HG02981 (cell line): ENCODE data around the gene PHOSPHO1.

ENCODE experiments used
- ATAC-seq: cut with Tn5 transposase; IDR thresholded peaks from one replicate; pipeline ENCODE4 v1.9.1; 2021; ENCODE audit warnings: mild to moderate bottlenecking, moderate library complexity; ENCODE audit not compliant: unreplicated experiment

The PHOSPHO1 gene

DNA sequence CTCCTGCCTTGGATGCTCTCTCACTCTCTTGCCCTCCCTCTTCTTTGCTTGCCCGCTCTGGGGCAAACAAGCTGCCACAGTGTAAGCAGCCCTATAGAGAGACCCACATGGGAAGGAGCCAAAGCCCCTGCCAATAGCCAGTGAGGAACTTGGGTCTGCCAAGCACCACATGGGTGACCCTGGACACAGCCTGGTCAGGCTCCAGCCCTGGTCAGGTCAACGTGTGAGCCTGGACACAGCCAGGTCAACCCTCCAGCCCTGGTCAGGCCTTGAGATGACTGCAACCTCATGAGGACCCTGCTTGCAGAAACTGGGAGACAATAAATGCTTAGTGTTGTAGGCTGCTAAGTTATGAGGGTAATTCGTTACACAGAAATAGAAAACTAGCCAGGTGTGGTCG lies 14.3 kb upstream of the PHOSPHO1 start:
- ATAC-seq = no peak

- ATAC-seq = no peak
These were observed 12.2 kb upstream of the PHOSPHO1 start for GRCh38 chr17:49242813-49243212.

DNA sequence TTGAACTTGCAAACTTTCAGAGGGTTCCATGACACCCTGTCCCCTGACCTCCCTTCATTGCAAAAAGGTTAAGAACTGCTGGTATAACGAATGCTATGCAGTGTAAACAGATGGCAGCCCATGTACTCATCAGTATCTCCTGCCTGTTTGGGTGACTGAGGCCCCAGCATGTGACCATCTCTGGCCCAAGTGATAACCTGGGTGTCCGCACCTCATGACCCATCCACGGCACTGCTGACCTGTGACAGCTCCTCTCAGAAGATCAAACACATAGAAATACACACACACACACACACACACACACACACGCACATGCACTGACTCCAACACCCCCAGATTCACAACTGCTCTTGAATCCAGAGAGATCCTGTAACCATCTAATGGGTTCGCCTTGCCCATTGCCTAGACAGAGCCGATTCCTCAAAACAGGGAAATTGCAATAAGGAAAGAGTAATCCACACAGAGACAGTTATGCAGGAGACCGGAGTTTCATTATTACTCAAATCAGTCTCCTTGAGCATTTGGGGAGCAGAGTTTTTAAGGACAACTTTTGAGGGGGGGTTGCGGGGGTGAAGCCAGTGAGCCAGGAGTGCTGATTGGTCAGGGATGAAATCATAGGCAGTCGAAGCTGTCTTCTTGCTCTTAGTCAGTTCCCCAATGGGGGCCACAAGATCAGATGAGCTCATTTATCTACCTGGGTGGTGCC lies 11.3 kb upstream of the PHOSPHO1 start:
- no peak for ATAC-seq

- no peak for ATAC-seq
These were observed 10.5 kb upstream of the PHOSPHO1 start for GRCh38 chr17:49241040-49241439.

- ATAC-seq = no peak
These were observed 10.0 kb upstream of the PHOSPHO1 start for GRCh38 chr17:49240619-49241018.

DNA sequence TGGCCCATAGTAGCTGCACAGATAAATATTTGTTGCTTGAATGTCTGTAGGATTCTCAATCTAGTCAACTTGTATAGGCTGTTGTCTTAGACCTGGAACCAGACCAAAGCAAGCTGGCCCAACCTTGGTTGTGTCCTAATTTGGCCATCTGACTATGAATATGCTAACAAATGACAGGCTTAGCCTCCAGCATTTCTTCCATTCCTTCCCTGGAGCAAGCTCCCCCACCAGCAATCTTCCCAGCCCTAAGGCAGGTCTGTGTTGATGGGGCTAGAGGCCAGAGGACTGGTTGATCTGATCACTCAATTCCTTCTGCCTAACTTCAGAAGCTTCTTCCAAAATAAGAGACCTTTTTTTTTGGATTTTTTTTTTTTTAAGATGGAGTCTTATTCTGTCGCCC lies 9.4 kb upstream of the PHOSPHO1 start:
- ATAC-seq = no peak

DNA sequence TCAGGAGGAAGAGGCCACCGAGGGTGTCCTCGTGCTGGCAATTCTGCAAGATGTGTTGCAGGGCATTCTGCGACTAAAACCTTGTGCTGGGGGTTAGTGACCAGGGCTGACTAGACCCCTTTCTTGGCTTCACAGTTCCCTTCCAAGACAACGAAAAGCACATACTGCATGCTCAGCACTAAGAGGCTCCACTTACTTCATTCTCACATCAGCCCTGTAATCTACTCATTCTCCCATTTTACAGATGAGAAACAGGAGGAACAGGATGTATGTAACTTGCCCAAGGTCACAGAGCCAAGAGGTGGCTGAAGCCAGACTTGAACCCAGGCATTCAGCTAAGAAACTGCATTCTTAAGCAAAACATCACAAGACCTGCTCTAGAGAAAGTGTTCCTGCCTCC lies 5.3 kb upstream of the PHOSPHO1 start:
- ATAC-seq = no peak

DNA sequence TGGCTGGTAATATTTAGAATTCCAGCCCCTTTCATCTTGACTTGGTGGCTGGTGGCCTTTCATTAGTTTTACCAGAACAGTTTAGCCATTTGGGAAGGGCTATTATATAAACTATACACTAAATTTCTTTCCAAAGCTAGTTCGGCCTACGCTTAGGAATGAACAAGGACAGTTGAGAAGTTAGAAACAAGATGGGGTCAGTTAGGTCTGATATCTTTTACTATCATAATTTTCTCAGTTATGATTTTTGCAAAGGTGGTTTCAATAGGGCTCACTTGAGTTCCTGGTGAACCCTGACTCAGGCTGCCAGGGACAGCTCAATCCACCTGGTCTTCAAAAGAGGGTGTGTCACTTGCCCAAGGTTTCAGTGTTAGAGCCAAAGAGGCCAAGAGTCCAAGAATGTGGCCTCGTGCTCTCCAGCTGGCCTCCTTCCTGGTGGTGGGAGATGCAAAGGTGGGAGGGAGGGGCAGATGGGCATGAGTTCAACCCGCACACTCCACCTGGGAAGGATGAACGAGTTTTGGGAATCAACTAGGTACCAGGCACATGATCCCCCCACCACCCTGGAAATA lies 4.0 kb upstream of the PHOSPHO1 start:
- no peak for ATAC-seq

GRCh38 chr17:49231563-49231894 lies 942 bp upstream of the PHOSPHO1 start:
- no peak for ATAC-seq

DNA sequence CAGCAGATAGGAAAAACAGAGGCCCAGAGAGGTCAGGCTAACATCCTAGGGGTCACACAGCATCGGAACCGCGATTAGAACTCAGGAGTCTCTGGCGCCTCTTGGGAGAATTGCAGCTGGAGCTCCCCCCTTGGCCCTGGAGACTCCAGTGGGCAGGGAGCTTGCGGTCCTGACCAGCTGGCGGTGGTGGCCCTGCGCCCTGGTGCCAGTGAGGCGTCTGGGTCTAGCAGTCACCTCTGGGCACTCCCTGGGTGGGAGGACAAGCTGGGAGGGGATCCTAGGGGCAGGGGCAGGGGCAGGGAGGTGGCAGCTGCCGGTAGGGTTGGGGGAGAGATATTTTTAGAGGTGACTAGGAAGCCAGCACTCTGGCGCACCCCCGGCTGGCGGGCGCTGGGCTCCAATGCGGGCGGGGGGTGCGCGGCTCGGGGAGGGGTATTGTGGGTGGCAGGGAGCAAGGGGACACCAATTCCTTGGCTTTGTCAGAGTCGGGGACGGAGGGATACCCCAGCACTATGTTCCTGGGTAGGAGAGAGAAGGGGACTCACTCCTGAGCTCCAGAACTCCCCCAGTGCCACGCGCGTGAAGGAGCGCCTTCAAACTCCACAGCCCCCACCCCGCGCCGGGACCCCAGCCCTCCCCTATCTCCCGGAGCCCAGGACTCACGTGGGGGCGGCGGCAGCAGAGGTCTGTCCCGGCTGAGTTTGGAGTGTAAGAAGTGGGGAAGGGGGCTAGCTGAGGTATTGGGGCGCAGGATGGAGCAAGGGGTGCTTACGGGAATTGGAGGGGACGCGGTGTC lies 584 bp downstream of the PHOSPHO1 start:
- ATAC-seq = no peak

GRCh38 chr17:49229076-49229804 lies 1.3 kb downstream of the PHOSPHO1 start:
- ATAC-seq = no peak

GRCh38 chr17:49227436-49228261 lies 2.9 kb downstream of the PHOSPHO1 start:
- ATAC-seq = no peak

DNA sequence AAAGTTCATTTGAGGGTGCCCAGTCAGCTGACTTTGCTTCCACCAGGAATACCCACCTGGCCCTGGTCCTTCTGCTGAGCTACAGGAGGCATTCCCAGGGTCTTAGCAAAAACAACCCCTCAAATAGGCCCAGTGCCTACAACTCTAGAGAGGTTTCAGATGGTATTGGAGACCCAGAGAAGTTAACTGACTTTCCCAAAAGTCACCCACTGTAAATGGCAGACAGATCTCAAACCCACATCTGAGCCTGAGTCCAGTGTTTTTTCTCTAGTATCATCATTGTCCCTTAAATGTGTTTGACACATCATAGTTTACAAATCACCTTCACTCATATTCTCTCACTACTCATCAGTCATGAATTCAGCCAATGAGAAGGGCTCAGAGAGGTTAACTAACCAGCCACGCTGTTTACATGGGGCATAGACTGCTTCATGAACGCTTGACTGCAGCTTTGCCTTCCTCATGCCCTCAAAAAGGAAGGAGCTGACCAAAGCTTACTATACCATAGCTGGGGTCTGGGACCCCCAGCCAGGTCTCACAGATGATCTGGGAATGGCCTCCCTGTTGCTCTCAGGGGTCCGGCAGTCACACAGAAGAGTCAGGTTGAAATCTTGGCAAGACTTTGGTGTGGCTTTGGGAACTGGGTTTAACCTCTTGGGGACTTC lies 3.7 kb downstream of the PHOSPHO1 start:
- no peak for ATAC-seq

- no peak for ATAC-seq
These were observed 4.9 kb downstream of the PHOSPHO1 start for GRCh38 chr17:49225554-49226236.

- ATAC-seq = no peak
These were observed 5.6 kb downstream of the PHOSPHO1 start for GRCh38 chr17:49224997-49225337.

- no peak for ATAC-seq
These were observed 6.2 kb downstream of the PHOSPHO1 start for GRCh38 chr17:49224198-49224996.

DNA sequence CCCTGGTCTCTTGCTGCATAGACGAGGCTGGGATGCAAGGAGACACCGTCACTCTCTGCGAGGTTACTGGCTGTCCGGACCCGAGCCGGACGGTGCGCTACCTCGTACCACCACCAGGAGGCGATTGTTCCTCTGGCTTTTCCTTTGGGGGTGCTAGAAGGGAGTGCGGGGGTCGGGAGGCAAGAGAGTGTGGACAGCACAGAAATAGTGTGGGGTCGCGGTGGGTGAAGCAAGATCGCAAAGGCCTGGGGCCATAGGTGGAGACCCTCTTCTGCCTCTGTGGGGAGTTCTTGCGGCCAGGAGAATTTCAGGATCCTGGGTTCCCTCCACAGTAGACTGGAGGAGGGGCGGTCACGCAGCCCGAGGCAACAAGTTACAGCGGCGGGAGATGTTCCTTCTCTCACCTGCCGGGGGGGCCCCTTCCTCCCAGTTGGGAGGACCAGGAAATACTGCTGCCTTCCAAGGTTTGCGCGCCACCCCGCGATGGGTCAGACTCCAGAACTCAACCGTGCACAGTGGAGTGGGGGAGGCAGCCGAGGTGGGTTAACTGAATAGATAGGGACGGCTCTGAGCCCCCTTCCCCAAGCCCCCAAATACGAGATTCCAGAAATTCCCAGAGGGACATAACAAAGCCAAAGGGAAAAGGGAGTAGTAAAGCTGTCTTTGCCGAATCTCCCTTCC lies 6.9 kb downstream of the PHOSPHO1 start:
- no peak for ATAC-seq

DNA sequence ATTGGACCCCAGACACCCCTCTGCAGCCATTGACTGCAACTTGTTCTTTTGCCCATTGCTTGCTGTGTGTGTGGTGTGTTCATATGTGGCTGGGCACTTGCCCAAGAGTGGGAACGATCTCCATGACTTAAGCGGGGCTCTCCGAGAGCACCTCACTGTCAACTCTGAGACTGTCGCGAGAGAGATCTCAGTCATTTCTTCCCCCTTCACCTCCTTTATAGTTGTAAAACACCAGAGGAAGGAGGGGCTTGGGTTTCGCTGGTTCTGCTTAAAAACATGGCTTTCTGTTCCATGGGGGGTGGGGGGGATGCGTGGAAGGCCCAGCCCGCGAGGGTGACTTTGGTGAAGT lies 7.4 kb downstream of the PHOSPHO1 start:
- ATAC-seq = no peak
